Measurements from ENCODE around the gene TOMM70. TPM values are rescaled to one million over a fixed set of nuclear protein-coding genes. Genes with fewer than 3 reads are reported as not detected.

Gene TOMM70
- total RNA-seq, 1 donor from 2014 or later, result 57.4 TPM

DNA sequence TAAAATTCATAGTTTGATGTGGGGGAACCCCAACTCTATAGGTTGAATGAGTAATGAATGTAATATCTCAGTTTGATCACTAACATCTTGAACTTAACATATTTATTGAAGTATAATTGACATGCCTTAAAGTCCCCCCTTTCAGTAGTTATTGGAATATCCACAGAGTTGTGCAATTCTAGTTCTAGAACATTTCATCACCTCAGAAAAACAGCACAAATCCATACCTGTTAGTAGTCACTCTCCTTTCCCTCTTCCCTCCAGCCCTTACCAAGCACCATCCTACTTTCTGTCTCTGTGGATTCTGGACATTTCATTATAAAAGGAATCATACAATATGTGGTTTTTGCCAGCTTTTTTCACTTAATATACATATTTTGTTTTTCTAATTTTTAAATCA, 75.1 kb downstream of the TOMM70 start:
- DNase-seq (ENCODE audit: low spot score), result no peak

DNA sequence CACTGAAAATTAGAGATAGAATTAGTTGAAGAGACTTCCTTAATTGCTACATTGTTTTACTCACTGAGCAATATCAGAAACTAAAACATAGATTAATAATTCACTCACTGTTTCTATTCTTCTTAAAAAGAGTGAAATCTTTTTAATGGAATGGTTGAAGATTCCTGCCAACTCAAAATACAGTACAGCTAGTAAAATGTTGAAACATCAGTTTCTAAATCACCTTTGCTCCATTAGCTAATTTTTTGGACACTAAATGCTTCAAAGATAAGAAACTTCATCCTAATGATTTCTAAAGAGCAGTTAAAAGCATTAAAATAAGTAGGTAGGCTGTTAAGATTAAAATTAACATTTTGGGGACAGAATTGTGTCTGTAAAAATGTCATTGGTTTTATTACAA, 76.8 kb downstream of the TOMM70 start:
- DNase-seq (ENCODE audit: low spot score), result no peak

DNA sequence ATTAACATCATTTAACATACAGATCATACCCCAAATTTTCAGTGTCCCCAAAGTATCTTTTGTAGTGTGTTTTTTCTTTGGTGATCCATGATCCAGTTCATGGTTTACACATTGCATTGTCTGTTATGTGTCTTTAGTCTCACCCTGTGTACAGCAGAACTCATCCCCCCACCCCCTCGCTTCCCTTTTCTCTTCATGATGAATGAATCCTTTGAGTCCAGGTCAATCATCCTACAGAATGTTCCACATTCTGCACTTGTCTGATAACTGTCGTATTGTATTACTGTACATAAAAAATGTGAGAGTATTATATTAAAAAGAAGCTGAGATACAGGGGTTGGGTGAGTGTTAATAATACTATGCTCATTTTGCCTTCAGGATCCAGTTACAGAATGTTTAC, 80.9 kb downstream of the TOMM70 start:
- no peak for DNase-seq (ENCODE audit: low spot score)

DNA sequence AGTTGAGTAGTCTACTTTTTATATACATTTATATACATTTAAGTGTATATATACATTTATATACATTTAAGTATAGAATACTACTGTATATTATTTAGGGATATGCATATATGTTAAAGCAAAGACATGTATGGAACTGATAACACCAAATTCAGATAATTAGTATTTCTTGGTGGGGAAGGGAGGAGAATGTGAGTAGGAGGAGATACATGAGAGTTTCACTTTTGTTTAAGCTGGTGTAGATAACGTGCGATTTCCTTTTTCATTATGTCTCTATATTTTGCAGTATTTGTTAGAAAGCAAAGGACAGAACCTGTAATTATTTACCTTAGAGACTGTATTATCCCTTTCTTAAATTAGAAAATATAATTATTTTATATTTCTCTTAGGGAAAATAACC, 83.0 kb downstream of the TOMM70 start:
- DNase-seq (ENCODE audit: low spot score), result no peak

DNA sequence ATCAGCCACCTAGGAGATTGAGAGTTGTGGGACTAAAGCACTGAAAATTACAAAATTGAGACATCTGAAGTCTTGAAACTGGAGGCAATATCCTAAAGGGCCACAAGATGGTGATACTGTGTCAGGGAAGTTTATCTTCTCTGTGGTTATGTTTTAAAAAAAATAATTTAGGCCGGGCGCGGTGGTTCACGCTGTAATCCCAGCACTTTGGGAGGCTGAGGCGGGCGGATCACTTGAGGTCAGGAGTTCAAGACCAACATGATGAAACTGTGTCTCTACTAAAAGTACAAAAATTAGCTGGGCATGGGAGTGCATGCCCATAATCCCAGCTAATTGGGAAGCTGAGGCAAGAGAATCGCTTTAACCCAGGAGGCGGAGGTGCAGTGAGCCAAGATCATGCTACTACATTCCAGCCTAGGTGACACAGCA, 84.2 kb downstream of the TOMM70 start:
- DNase-seq (ENCODE audit: low spot score), result no peak

Other genes with a start within 250 kb of the TOMM70 start
- 44.7 TPM for gene TBC1D23, start 140.1 kb downstream of the TOMM70 start, total RNA-seq
- gene NIT2, start 66.3 kb downstream of the TOMM70 start, total RNA-seq, result 64.2 TPM
- gene LNP1, start 450 bp upstream of the TOMM70 start, total RNA-seq, result 4.0 TPM
- 9.2 TPM for gene TMEM45A, start 91.5 kb upstream of the TOMM70 start, total RNA-seq
- gene ADGRG7, start 208.5 kb upstream of the TOMM70 start, total RNA-seq, result 0.78 TPM

Data from ureter (tissue), 1 donor.